Duodenal mucosa (tissue), 2 donors: ENCODE results near the gene RETREG2.
A peak's percentile ranks its signal among the peaks of the same experiment; 100 is the strongest.

Source experiments
- H3K27ac ChIP-seq: one replicate; pipeline ENCODE4 v1.7.0; 2013; ENCODE audit warnings: low read depth, low read length
- H3K27me3 ChIP-seq, 2 donors: one replicate each; pipeline ENCODE4 v1.7.0; 2013; ENCODE audit warnings: low read length in 2 of 2, control low read depth in 1 of 2; ENCODE audit not compliant: insufficient read depth in 2 of 2, control insufficient read depth in 1 of 2
- H3K36me3 ChIP-seq, 2 donors: one replicate each; pipeline ENCODE4 v1.7.0; 2013; ENCODE audit warnings: low read length in 2 of 2, control low read depth in 1 of 2; ENCODE audit not compliant: insufficient read depth in 2 of 2, control insufficient read depth in 1 of 2
- H3K4me1 ChIP-seq, 2 donors: one replicate each; pipeline ENCODE4 v1.7.0; 2013; ENCODE audit warnings: low read length in 2 of 2, control low read depth in 1 of 2; ENCODE audit not compliant: insufficient read depth in 2 of 2, control insufficient read depth in 1 of 2
- H3K4me3 ChIP-seq, 2 donors: one replicate each; pipeline ENCODE4 v1.7.0; 2013; ENCODE audit warnings: low read length in 2 of 2, low read depth in 1 of 2
- H3K9ac ChIP-seq, 2 donors: one replicate each; pipeline ENCODE4 v1.7.0; 2013; ENCODE audit warnings: low read length in 2 of 2, low read depth in 1 of 2
- H3K9me3 ChIP-seq, 2 donors: one replicate each; pipeline ENCODE4 v1.7.0; 2013; ENCODE audit warnings: low read length in 2 of 2, control low read depth in 1 of 2; ENCODE audit not compliant: control insufficient read depth in 1 of 2

The RETREG2 gene

DNA sequence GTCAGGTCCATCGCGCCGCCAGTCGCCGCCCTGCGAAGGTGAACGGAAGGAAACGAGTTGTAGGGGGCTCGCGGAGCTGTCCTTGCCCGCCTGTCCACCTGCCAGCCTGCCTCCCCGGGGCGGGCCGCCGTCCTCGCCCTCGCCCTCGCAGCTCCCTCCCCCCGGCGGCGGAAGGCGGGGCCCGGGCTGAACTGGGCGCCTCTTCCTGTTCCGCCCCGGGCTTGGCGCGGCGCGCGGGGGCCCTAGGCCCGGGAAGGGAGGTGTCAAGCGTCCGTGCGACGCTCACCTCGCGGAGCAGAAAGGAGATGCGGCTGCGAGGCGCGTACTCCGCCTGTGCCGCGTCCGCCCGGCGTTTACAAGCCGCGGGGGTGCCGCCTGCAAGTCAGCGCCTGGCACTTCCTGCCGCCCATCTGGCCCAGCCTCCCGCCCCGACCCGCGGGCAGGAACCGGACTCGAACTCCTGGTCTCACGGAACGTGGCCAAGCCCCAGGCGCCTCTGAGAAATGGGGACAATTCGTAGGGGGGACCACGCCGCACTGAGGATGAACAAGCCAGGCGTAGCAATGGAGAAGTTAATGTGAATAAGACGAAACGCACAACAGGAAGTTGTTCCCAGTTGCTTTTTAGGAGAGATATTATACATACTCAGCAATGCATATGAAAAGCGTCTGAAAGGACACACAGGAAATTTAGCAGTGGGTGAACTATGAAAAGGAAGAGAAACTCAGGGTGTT is 1.1 kb upstream of the RETREG2 start, which contains the start of gene CNPPD1:
TSS of gene CNPPD1 (minus strand) at position 108 of the 734 bp plus-strand sequence. CDS start at position 11, 97 bp downstream.
- Histone ChIP-seq H3K27ac (peak within 1 kb of the TSS; percentile 100), H3K9me3 (no peaks in the 10 kb centered on the region), H3K4me3 (peak within 1 kb of the TSS; percentile 95), H3K27me3 (no peaks in the 10 kb centered on the region), H3K36me3 (peaks cover 39 to 56% of the 10 kb centered on the region in 2 donors), H3K4me1 (peaks cover 26 to 29% of the 10 kb centered on the region in 2 donors), H3K9ac (peak within 1 kb of the TSS; percentile 95 to 98)

DNA sequence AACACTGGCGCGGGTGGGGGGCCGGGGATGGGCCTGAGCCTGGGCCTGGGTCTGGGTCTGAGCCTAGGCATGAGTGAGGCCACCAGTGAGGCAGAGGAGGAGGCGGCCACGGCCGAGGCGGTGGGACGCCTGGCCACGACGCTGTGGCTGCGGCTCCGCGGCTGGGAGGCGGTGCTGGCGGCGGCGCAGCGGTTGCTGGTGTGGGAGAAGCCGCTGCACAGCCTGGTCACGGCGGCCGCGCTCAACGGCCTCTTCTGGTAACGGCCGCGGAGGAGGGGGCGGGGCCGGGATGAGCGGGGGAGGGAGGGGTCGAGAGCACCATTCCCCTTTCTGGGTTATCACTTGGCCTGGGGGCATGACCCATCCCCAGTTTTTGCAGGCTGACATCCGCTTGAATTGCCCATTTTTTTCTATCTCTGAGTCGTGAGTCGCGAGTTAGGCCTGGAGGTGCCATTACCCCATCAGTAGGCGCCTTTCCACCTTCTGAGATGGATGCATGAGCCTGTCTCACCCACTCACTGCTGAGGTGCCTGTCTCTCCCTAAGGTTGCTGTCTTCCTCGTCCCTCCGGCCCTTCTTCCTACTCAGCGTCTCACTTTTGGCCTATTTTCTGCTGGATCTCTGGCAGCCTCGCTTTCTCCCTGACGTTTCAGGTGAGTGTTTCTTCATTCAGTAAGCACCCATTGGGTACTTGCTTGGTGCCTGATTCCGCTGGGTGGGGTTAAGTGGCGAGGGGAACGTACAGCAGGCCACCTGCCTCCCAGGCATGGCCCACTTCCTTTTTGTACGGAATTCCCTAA is 501 bp downstream of the RETREG2 start:
- H3K36me3 ChIP-seq: peaks cover 45 to 56% of the 10 kb centered on the region in 2 donors
- H3K4me3 ChIP-seq: peak overlapping the region; percentile 79 to 85
- H3K27ac ChIP-seq: peak overlapping the region; percentile 65
- H3K9me3 ChIP-seq: no peaks in the 10 kb centered on the region
- peak overlapping the region; percentile 34 to 95 for H3K9ac ChIP-seq
- H3K27me3 ChIP-seq: no peaks in the 10 kb centered on the region
- H3K4me1 ChIP-seq: peaks cover 24 to 26% of the 10 kb centered on the region in 2 donors

DNA sequence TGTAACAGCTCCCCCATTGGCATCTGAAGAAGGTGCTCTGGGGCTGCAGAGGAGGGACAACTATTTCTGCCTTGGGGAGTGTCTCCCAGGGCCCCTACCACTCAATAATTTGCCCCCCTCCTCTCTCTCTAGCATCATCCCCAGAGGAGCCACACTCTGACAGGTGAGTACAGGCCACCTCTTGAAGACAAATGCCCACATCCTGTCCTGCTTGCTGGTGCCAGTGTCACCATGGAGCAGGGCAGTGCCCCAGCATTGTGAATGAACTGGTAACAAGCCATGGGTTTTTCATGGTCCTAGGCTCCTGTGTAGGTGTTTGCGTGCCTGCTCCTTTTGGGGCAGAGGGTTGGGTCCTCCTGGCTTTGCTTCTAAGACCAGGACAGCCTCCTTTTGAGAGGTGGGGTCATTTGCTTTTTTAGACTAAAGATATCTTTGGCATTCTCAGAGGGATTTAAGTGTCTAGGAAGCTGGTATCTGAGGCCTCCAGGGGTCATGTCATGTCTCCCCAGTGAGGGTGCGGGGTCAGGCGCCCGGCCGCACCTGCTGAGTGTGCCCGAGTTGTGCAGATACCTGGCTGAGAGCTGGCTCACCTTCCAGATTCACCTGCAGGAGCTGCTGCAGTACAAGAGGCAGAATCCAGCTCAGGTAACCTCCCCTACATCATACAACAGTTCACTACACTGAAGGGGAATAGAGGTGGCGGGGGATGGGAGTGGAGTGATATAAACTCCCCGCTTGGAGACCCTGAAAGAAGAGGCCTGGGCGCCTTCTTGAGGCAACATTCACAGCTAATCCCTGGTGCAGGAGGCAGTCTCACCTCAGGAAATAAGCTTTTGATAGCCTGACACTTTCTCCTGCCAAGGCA is 1.8 kb downstream of the RETREG2 start:
- peak overlapping the region; percentile 79 to 85 for H3K4me3 ChIP-seq
- peaks cover 42 to 54% of the 10 kb centered on the region in 2 donors for H3K36me3 ChIP-seq
- H3K9me3 ChIP-seq: no peaks in the 10 kb centered on the region
- H3K4me1 ChIP-seq: peaks cover 20 to 26% of the 10 kb centered on the region in 2 donors
- no peak overlapping the region for H3K27ac ChIP-seq
- no peaks in the 10 kb centered on the region for H3K27me3 ChIP-seq
- H3K9ac ChIP-seq: peak overlapping the region in 1 of 2 donors; percentile 95

DNA sequence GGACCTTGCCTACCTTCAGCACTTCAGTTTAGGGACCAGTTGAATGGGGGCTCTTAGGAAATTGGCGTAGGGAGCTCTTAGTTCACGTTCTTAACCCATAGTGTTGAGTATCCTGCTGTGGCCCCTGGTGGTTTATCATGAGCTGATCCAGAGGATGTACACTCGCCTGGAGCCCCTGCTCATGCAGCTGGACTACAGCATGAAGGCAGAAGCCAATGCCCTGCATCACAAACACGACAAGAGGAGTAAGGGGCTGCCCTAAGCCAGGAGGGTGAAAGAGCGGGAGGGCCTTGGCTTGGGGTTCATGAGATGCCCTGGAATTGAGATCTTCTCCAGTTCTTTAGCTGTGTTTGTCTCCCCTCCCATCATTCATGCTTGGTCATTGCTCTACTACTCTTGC is 2.9 kb downstream of the RETREG2 start:
- Histone ChIP-seq H3K9ac (no peak overlapping the region), H3K36me3 (peaks cover 43 to 51% of the 10 kb centered on the region in 2 donors)

DNA sequence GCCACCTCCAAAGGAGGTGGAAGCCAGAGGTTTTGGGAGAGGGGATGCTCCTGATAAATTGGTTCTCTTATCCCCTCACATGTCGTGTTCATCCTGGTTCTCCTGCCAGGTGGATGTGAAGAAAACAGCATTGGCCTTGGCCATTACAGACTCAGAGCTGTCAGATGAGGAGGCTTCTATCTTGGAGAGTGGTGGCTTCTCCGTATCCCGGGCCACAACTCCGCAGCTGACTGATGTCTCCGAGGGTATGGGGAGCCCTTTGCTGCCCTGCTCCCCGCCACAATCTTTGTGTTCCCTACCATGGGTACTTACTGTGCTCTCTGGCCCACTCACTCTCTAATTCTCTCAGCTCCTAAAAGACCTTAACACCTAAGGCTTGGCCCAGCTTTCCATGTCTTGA is 3.5 kb downstream of the RETREG2 start:
- Histone ChIP-seq H3K4me1 (peaks cover 13 to 18% of the 10 kb centered on the region in 2 donors), H3K9ac (no peak overlapping the region), H3K4me3 (no peak overlapping the region), H3K9me3 (no peaks in the 10 kb centered on the region), H3K27ac (no peak overlapping the region), H3K27me3 (no peaks in the 10 kb centered on the region), H3K36me3 (peaks cover 43 to 51% of the 10 kb centered on the region in 2 donors)

More for the DNA sequence above, 2.9 kb downstream of the RETREG2 start:
- Histone ChIP-seq H3K4me1 (peaks cover 13 to 19% of the 10 kb centered on the region in 2 donors), H3K9me3 (no peaks in the 10 kb centered on the region), H3K4me3 (no peak overlapping the region), H3K27me3 (no peaks in the 10 kb centered on the region), H3K27ac (no peak overlapping the region)

DNA sequence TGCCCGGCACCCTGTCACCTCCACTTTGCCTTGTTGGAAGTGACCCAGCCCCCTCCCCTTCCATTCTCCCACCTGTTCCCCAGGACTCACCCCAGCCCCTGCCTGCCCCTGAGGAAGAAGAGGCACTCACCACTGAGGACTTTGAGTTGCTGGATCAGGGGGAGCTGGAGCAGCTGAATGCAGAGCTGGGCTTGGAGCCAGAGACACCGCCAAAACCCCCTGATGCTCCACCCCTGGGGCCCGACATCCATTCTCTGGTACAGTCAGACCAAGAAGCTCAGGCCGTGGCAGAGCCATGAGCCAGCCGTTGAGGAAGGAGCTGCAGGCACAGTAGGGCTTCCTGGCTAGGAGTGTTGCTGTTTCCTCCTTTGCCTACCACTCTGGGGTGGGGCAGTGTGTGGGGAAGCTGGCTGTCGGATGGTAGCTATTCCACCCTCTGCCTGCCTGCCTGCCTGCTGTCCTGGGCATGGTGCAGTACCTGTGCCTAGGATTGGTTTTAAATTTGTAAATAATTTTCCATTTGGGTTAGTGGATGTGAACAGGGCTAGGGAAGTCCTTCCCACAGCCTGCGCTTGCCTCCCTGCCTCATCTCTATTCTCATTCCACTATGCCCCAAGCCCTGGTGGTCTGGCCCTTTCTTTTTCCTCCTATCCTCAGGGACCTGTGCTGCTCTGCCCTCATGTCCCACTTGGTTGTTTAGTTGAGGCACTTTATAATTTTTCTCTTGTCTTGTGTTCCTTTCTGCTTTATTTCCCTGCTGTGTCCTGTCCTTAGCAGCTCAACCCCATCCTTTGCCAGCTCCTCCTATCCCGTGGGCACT is 4.5 kb downstream of the RETREG2 start:
- H3K4me1 ChIP-seq: peaks cover 13% of the 10 kb centered on the region in 2 donors
- H3K27me3 ChIP-seq: no peaks in the 10 kb centered on the region
- no peak overlapping the region for H3K4me3 ChIP-seq
- no peaks in the 10 kb centered on the region for H3K9me3 ChIP-seq
- peaks cover 43 to 51% of the 10 kb centered on the region in 2 donors for H3K36me3 ChIP-seq
- no peak overlapping the region for H3K27ac ChIP-seq
- no peak overlapping the region for H3K9ac ChIP-seq

DNA sequence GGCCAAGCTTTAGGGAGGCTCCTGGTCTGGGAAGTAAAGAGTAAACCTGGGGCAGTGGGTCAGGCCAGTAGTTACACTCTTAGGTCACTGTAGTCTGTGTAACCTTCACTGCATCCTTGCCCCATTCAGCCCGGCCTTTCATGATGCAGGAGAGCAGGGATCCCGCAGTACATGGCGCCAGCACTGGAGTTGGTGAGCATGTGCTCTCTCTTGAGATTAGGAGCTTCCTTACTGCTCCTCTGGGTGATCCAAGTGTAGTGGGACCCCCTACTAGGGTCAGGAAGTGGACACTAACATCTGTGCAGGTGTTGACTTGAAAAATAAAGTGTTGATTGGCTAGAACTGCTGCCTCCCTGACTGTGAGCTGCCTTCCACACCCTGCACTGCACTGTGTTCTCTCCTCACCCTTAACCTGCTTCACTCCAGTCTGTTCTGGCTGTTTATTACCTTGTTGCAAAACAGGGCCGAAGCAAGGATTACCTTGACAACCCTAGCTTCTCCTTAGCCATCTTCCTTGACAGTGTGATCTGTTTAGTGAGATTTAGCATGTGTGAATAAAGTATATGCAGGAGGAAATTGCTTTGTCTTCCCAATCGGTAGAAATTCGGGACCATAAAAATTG is 5.2 kb downstream of the RETREG2 start:
- no peak overlapping the region for H3K27ac ChIP-seq
- peaks cover 11 to 13% of the 10 kb centered on the region in 2 donors for H3K4me1 ChIP-seq
- H3K9ac ChIP-seq: no peak overlapping the region
- no peaks in the 10 kb centered on the region for H3K9me3 ChIP-seq
- H3K36me3 ChIP-seq: peaks cover 43 to 51% of the 10 kb centered on the region in 2 donors
- H3K27me3 ChIP-seq: no peaks in the 10 kb centered on the region
- no peak overlapping the region for H3K4me3 ChIP-seq

DNA sequence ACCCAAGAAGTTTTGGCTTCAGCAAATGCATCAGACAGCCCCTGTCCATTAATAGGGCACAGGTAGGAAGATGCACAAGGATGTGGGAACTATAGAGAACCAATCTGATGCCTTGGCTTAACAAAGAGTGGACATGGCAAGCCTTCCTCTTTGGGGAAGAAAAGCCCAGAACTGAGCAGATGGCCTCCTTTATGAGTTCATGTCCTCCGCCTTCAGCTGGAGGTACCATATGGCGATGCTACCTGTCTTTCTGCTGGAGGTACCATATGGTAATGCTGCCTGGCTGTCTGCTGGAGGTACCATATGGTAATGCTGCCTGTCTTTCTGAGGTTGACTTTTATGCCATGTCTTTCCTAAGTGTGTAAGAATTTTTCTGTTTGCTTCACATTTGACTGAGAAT is 6.0 kb downstream of the RETREG2 start:
- H3K36me3 ChIP-seq: peaks cover 43 to 51% of the 10 kb centered on the region in 2 donors
- no peak overlapping the region for H3K4me3 ChIP-seq
- no peak overlapping the region for H3K9ac ChIP-seq
- peaks cover 7% of the 10 kb centered on the region in 2 donors for H3K4me1 ChIP-seq
- no peaks in the 10 kb centered on the region for H3K9me3 ChIP-seq
- no peaks in the 10 kb centered on the region for H3K27me3 ChIP-seq
- no peak overlapping the region for H3K27ac ChIP-seq
